CD4-positive, alpha-beta T cell treated with Interleukin-10 for 1 hour (primary cell): ENCODE measurements around the gene LSM10.
A peak's percentile ranks its signal among the peaks of the same experiment; 100 is the strongest.

Experiments used
- DNase-seq: peaks from one replicate; pipeline ENCODE4 v3.0.0-alpha.2; 2020

Gene LSM10

GRCh38 chr1:36406440-36406839 is 8.7 kb upstream of the LSM10 start:
- DNase-seq, result no peak

- no peak for DNase-seq
Observed at GRCh38 chr1:36402504-36402890, 4.8 kb upstream of the LSM10 start.

- DNase-seq, result no peak
Observed at GRCh38 chr1:36401602-36402503, 4.1 kb upstream of the LSM10 start.

GRCh38 chr1:36400825-36401601 is 3.3 kb upstream of the LSM10 start:
- DNase-seq, result peak; percentile 48

GRCh38 chr1:36400514-36400824 is 2.8 kb upstream of the LSM10 start:
- no peak for DNase-seq

- DNase-seq, result no peak
Observed at GRCh38 chr1:36398370-36398977, 766 bp upstream of the LSM10 start.

GRCh38 chr1:36397083-36397377 is 678 bp downstream of the LSM10 start:
- DNase-seq, result peak; percentile 31

- DNase-seq, result no peak
Observed at GRCh38 chr1:36396359-36396758, 1.3 kb downstream of the LSM10 start.

GRCh38 chr1:36393686-36394085 is 4.0 kb downstream of the LSM10 start:
- no peak for DNase-seq

GRCh38 chr1:36392836-36393235 is 4.9 kb downstream of the LSM10 start:
- no peak for DNase-seq

- no peak for DNase-seq
Observed at GRCh38 chr1:36391271-36391670, 6.4 kb downstream of the LSM10 start.

GRCh38 chr1:36390411-36390810 is 7.3 kb downstream of the LSM10 start:
- no peak for DNase-seq

- DNase-seq, result no peak
Observed at GRCh38 chr1:36389999-36390398, 7.7 kb downstream of the LSM10 start.

- no peak for DNase-seq
Observed at GRCh38 chr1:36389261-36389660, 8.4 kb downstream of the LSM10 start.

- no peak for DNase-seq
Observed at GRCh38 chr1:36387141-36387949, 10.4 kb downstream of the LSM10 start.

GRCh38 chr1:36386265-36387140 is 11.2 kb downstream of the LSM10 start:
- DNase-seq, result peak; percentile 87

GRCh38 chr1:36385410-36386264 is 12.1 kb downstream of the LSM10 start, which contains the start of gene STK40:
Gene STK40 (minus strand): TSS chr1:36385924. CDS start chr1:36361332, 24,592 bp downstream.
- peak; percentile 99 for DNase-seq

GRCh38 chr1:36384542-36385409 is 12.9 kb downstream of the LSM10 start:
- DNase-seq, result peak; percentile 56

GRCh38 chr1:36383240-36383639 is 14.5 kb downstream of the LSM10 start:
- DNase-seq, result no peak

GRCh38 chr1:36382669-36383068 is 15.0 kb downstream of the LSM10 start:
- no peak for DNase-seq
